Astrocyte (in vitro differentiated cells and primary cell): Measurements from ENCODE around the gene ZNF726. TPM values are rescaled to one million over a fixed set of nuclear protein-coding genes. Genes with fewer than 3 reads are reported as not detected.
"Not testable (repeated sequence)": the region's sequence is repeated elsewhere in the genome, so short reads cannot be mapped to it uniquely, and the experiment has no call there.

Experiments used
- DNase-seq: peaks from one replicate; pipeline ENCODE4 v3.0.0-alpha.2; 2010; ENCODE audit warnings: low read depth
- FAIRE-seq: peaks from 2 replicates; lab custom pipeline; 2011; peaks lifted over from hg19 to GRCh38; lab: Jason Lieb, UNC
- H2AFZ ChIP-seq: 2 replicates; pipeline ENCODE4 v1.6.0; 2012; ENCODE audit warnings: low read depth, low read length, inconsistent platforms
- H3K27ac ChIP-seq: 2 replicates; pipeline ENCODE4 v1.5.1; 2011; ENCODE audit warnings: low read depth, low read length, inconsistent platforms
- H3K27me3 ChIP-seq: 2 replicates; pipeline ENCODE4 v1.6.0; 2011; ENCODE audit warnings: low read length, inconsistent platforms; ENCODE audit not compliant: insufficient read depth
- H3K36me3 ChIP-seq: 2 replicates; pipeline ENCODE4 v1.5.1; 2011; ENCODE audit warnings: low read length, inconsistent platforms; ENCODE audit not compliant: insufficient read depth
- H3K4me1 ChIP-seq: 2 replicates; pipeline ENCODE4 v1.5.1; 2011; ENCODE audit warnings: low read length, inconsistent platforms; ENCODE audit not compliant: insufficient read depth
- H3K4me2 ChIP-seq: 2 replicates; pipeline ENCODE4 v1.6.0; 2012; ENCODE audit warnings: low read length, inconsistent platforms
- H3K4me3 ChIP-seq: 2 replicates; pipeline ENCODE4 v1.5.1; 2011; ENCODE audit warnings: low read depth, mild to moderate bottlenecking, low read length, inconsistent platforms; ENCODE audit not compliant: insufficient read depth
- H3K79me2 ChIP-seq: 2 replicates; pipeline ENCODE4 v1.6.0; 2012; ENCODE audit warnings: mild to moderate bottlenecking, low read length, inconsistent platforms; ENCODE audit not compliant: insufficient read depth
- H3K9ac ChIP-seq: 2 replicates; pipeline ENCODE4 v1.6.0; 2012; ENCODE audit warnings: mild to moderate bottlenecking, low read length, inconsistent platforms
- H3K9me3 ChIP-seq: 2 replicates; pipeline ENCODE4 v1.5.1; 2012; ENCODE audit warnings: low read depth, mild to moderate bottlenecking, low read length, inconsistent platforms; ENCODE audit not compliant: insufficient read depth
- H4K20me1 ChIP-seq: 2 replicates; pipeline ENCODE4 v1.6.0; 2012; ENCODE audit warnings: low read length, inconsistent platforms; ENCODE audit not compliant: insufficient read depth
- H3K27ac Mint-ChIP-seq: one replicate; pipeline ENCODE4 v1.8.0; 2021; ENCODE audit warnings: mild to moderate bottlenecking, mixed read lengths; ENCODE audit not compliant: unreplicated experiment
- H3K27me3 Mint-ChIP-seq: one replicate; pipeline ENCODE4 v1.8.0; 2021; ENCODE audit warnings: low read depth, mixed read lengths; ENCODE audit not compliant: unreplicated experiment
- H3K36me3 Mint-ChIP-seq: one replicate; pipeline ENCODE4 v1.8.0; 2021; ENCODE audit warnings: low read depth, mixed read lengths; ENCODE audit not compliant: unreplicated experiment
- H3K4me1 Mint-ChIP-seq: one replicate; pipeline ENCODE4 v1.8.0; 2021; ENCODE audit warnings: low read depth, mixed read lengths; ENCODE audit not compliant: unreplicated experiment
- H3K4me3 Mint-ChIP-seq: one replicate; pipeline ENCODE4 v1.8.0; 2021; ENCODE audit warnings: mild to moderate bottlenecking, moderate library complexity, mixed read lengths; ENCODE audit not compliant: unreplicated experiment
- H3K9me3 Mint-ChIP-seq: one replicate; pipeline ENCODE4 v1.8.0; 2021; ENCODE audit warnings: mild to moderate bottlenecking, mixed read lengths; ENCODE audit not compliant: unreplicated experiment
- CTCF ChIP-seq: IDR thresholded peaks from 2 replicates; pipeline ENCODE4 v1.5.1; 2011; ENCODE audit warnings: low read depth, mild to moderate bottlenecking, inconsistent platforms, low read length, moderate library complexity; ENCODE audit not compliant: insufficient read depth
- EZH2 ChIP-seq: IDR thresholded peaks from 2 replicates; pipeline ENCODE4 v1.6.1; 2012; ENCODE audit warnings: mild to moderate bottlenecking, low read length, inconsistent platforms; ENCODE audit not compliant: insufficient read depth
- total RNA-seq: library from RNA; stranded (reverse); gene quantifications from 2 replicates; pipeline ENCODE4 v1.2.1, GENCODE V29; 2021

Gene ZNF726
- total RNA-seq, 1 donor from 2014 or later = 0.54 TPM

- no peak for TF ChIP-seq CTCF
- TF ChIP-seq EZH2 = no peak
- Histone ChIP-seq H3K4me1 (no peaks in the 10 kb centered on the region), H3K27ac (no peak overlapping the region), H3K4me2 (no peak overlapping the region), H2AFZ (no peak overlapping the region), H3K27me3 (no peaks in the 10 kb centered on the region), H3K4me3 (no peak overlapping the region), H4K20me1 (no peaks in the 10 kb centered on the region), H3K9ac (no peak overlapping the region), H3K9me3 (peaks cover 4% of the 10 kb centered on the region), H3K36me3 (no peaks in the 10 kb centered on the region), H3K79me2 (no peaks in the 10 kb centered on the region)
- Mint-ChIP-seq H3K9me3 (peaks cover 7% of the 10 kb centered on the region), H3K27ac (no peak overlapping the region), H3K4me1 (no peaks in the 10 kb centered on the region), H3K4me3 (no peak overlapping the region), H3K36me3 (no peaks in the 10 kb centered on the region), H3K27me3 (peaks cover 2% of the 10 kb centered on the region)
- DNase-seq (no peak), FAIRE-seq (no peak)
These were observed 42.3 kb upstream of the ZNF726 start for GRCh38 chr19:23872282-23872919.

- H3K9me3 Mint-ChIP-seq = peaks cover 27% of the 10 kb centered on the region
- no peak overlapping the region for H3K27ac ChIP-seq
- H3K79me2 ChIP-seq = no peaks in the 10 kb centered on the region
- H3K4me3 Mint-ChIP-seq = no peak overlapping the region
- peaks cover 4% of the 10 kb centered on the region for H3K27me3 Mint-ChIP-seq
- no peaks in the 10 kb centered on the region for H4K20me1 ChIP-seq
- TF ChIP-seq EZH2 (no peak), CTCF (no peak)
- H3K27me3 ChIP-seq = no peaks in the 10 kb centered on the region
- H3K4me3 ChIP-seq = no peak overlapping the region
- peaks cover 4% of the 10 kb centered on the region for H3K9me3 ChIP-seq
- no peak overlapping the region for H3K9ac ChIP-seq
- no peak overlapping the region for H2AFZ ChIP-seq
- DNase-seq = no peak
- FAIRE-seq = no peak
- H3K36me3 ChIP-seq = no peaks in the 10 kb centered on the region
- no peaks in the 10 kb centered on the region for H3K4me1 Mint-ChIP-seq
- H3K36me3 Mint-ChIP-seq = peaks cover 2% of the 10 kb centered on the region
- no peak overlapping the region for H3K27ac Mint-ChIP-seq
- H3K4me2 ChIP-seq = no peak overlapping the region
- H3K4me1 ChIP-seq = no peaks in the 10 kb centered on the region
These were observed 38.4 kb upstream of the ZNF726 start for GRCh38 chr19:23876261-23876660.

- not testable (repeated sequence) for H3K4me2 ChIP-seq, H3K27me3 ChIP-seq, H3K4me1 ChIP-seq, H3K27ac ChIP-seq, H3K79me2 ChIP-seq, H3K4me3 ChIP-seq, H3K36me3 ChIP-seq, H3K4me3 Mint-ChIP-seq, H3K9ac ChIP-seq, H4K20me1 ChIP-seq, H3K27me3 Mint-ChIP-seq, H3K36me3 Mint-ChIP-seq, H3K9me3 ChIP-seq, H2AFZ ChIP-seq, H3K4me1 Mint-ChIP-seq, FAIRE-seq, DNase-seq, H3K27ac Mint-ChIP-seq
- H3K9me3 Mint-ChIP-seq = peaks cover 26% of the 10 kb centered on the region
These were observed 37.9 kb upstream of the ZNF726 start for GRCh38 chr19:23876756-23877155.
